Activated T-helper 1 cell treated with anti-CD3 and anti-CD28 coated beads, Interleukin-2, amount 50 U/mL, for 16 hours (primary cell): ENCODE results near the gene PPP2R3B.
"Not testable (repeated sequence)": the region's sequence is repeated elsewhere in the genome, so short reads cannot be mapped to it uniquely, and the experiment has no call there.

Experiments used
- DNase-seq, 2 donors: peaks; one replicate each; pipeline ENCODE4 v3.0.0-alpha.2; 2020; ENCODE audit warnings: low read depth in 1 of 2, low spot score in 1 of 2

The PPP2R3B gene

DNA sequence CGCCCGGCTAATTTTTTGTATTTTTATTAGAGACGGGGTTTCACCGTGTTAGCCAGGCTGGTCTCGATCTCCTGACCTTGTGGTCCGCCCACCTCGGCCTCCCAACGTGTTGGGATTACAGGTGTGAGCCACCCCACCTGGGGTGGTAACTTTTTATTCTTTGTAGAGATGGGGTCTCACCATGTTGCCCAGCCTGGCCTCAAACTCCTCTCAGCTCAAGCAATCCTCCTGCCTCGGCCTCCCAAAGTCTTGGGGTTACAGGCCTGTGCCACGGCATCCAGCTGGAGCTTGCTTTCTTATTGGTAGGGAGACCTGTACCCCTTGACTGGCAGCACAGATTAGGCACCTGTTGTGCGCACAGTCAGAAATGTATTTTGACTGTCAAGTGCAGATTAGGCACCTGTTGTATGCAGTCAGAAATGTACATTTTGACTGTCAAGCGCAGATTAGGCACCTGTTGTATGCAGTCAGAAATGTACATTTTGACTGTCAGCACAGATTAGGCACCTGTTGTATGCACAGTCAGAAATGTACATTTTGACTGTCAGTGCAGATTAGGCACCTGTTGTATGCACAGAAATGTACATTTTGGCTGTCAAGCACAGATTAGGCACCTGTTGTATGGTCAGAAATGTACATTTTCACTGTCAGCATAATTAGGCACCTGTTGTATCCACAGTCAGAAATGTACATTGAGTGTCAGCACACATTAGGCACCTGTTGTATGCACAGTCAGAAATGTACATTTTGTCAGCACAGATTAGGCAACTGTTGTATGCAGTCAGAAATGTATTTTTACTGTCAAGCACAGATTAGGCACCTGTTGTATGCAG, 80.7 kb downstream of the PPP2R3B start:
- DNase-seq, result not testable (repeated sequence)

DNA sequence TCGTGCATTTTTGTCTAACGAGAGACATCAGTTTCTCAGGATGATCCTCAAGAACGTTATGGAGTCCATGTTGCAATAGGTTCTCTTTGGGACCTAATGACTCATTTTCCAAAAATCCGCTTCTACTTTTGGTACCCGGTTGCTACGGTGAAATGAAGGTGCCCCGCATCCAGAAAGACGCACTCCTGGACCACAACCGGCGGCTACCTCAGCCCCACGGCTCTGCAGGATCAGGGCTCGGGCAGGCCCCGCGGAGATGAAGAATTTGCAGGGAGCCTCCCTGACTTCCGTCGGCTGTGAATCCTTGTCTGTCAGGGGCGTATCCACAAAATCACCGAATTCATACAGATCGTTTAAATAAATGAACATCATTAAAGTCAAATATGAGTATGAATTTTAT, 83.7 kb downstream of the PPP2R3B start:
- no peak for DNase-seq

DNA sequence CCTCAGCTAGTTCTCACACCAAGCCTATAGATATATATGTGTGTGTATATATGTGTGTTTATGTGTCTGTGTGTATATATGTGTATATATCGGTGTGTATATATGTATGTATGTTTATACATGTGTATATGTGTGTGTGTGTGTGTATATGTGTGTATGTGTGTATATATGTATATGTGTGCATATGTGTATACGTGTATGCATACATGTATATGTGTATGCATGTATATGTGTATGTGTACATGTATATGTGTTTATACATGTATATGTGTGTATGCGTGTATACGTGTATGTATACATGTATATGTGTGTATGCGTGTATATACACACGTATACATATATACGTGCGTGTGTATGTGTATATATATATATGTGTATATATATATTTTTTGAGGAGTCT, 86.4 kb downstream of the PPP2R3B start:
- no peak for DNase-seq

GRCh38 chrX:298993-299392, 87.7 kb downstream of the PPP2R3B start:
- DNase-seq, result no peak

- DNase-seq, result no peak
Measured at GRCh38 chrX:295136-295535, 91.6 kb downstream of the PPP2R3B start.

- DNase-seq, result no peak
Measured at GRCh38 chrX:292900-293897, 93.5 kb downstream of the PPP2R3B start.

- no peak for DNase-seq
Measured at GRCh38 chrX:291411-291901, 95.3 kb downstream of the PPP2R3B start.

DNA sequence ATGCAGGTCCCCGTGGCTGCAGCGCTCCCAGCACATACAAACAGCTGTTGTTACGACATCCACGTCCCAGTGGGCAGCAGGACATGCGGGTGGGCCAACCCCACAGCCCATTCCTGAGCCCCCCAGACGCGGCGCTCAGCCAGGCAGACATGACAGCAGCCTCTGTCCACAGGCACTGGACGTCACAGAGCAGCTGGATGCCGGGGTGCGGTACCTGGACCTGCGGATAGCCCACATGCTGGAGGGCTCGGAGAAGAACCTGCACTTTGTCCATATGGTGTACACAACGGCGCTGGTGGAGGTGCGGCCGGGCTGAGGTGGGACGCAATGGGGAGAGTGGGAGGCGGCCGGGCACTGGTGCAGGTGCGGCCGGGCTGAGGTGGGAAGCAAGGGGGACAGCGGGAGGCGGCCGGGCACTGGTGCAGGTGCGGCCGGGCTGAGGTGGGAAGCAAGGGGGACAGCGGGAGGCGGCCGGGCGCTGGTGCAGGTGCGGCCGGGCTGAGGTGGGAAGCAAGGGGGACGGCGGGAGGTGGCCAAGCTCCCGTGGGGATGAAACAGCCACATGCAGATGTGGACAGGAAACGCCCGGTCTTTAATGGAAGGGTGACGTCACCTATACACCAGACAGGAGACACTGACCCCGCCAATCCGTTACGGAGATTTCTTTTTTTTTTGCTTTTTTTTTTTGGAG, 96.1 kb downstream of the PPP2R3B start:
- DNase-seq, result no peak

DNA sequence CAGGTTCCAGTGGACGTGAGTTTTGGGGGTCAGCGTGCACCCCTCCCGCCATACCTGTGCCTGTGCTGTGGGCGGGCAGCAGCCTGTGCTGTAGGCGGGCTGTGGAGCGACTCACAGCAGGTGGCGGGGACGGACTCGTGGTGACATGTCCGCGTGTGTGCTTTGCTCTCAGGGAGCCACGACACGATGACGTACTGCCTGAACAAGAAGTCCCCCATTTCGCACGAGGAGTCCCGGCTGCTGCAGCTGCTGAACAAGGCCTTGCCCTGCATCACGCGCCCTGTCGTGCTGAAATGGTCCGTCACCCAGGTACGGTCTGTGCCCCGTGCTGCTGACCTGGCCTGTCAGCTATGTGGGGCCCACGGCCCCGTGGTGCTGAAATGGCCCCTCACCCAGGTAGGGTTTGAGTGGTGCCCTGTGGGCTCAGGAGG, 98.1 kb downstream of the PPP2R3B start:
- DNase-seq, result no peak

DNA sequence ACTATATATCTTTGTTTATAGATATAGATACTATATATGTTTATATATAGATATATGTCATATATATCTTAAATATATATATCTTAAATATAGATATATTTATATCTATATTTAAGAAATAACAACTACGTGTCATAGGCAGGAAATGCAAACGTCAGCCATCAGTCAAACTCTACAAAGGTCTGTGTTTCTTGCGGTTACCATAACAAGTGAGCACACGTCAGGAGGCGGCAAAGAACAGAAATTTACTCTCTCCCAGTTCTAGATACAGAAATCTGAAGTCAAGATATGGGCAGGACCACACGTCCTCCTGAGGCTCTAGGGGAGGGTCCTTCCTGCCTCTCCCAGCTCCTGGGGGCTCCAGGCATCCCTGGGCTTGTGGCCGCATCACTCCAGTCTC, 99.0 kb downstream of the PPP2R3B start:
- DNase-seq, result no peak

GRCh38 chrX:285076-285677, 101.5 kb downstream of the PPP2R3B start:
- no peak for DNase-seq
